Fibroblast of upper back skin (primary cell): Measurements from ENCODE around the gene PCGF5.
"Not testable (repeated sequence)": the region's sequence is repeated elsewhere in the genome, so short reads cannot be mapped to it uniquely, and the experiment has no call there.

Experiments used
- DNase-seq: peaks from one replicate; pipeline ENCODE4 v3.0.0-alpha.2; 2013

The PCGF5 gene

GRCh38 chr10:91287912-91288311, 67.4 kb downstream of the PCGF5 start:
- no peak for DNase-seq

GRCh38 chr10:91289305-91289704, 68.8 kb downstream of the PCGF5 start:
- DNase-seq, result no peak

- DNase-seq, result no peak
Observed at GRCh38 chr10:91290607-91291006, 70.1 kb downstream of the PCGF5 start.

- peak; percentile 53 for DNase-seq
Observed at GRCh38 chr10:91294134-91294906, 73.9 kb downstream of the PCGF5 start.

- DNase-seq, result peak; percentile 49
Observed at GRCh38 chr10:91295346-91295745, 74.9 kb downstream of the PCGF5 start.

- peak; percentile 21 for DNase-seq
Observed at GRCh38 chr10:91296471-91296870, 76.0 kb downstream of the PCGF5 start.

GRCh38 chr10:91298224-91298871, 77.9 kb downstream of the PCGF5 start:
- peak; percentile 82 for DNase-seq

- DNase-seq, result no peak
Observed at GRCh38 chr10:91299999-91300575, 79.6 kb downstream of the PCGF5 start.

GRCh38 chr10:91302946-91303345, 82.5 kb downstream of the PCGF5 start:
- not testable (repeated sequence) for DNase-seq

GRCh38 chr10:91305979-91306378, 85.5 kb downstream of the PCGF5 start:
- DNase-seq, result not testable (repeated sequence)

GRCh38 chr10:91307489-91307888, 87.0 kb downstream of the PCGF5 start:
- DNase-seq, result no peak

GRCh38 chr10:91309711-91310110, 89.2 kb downstream of the PCGF5 start:
- DNase-seq, result no peak

- peak; percentile 65 for DNase-seq
Observed at GRCh38 chr10:91311601-91312381, 91.3 kb downstream of the PCGF5 start.

GRCh38 chr10:91312382-91312733, 91.9 kb downstream of the PCGF5 start:
- no peak for DNase-seq

- DNase-seq, result peak; percentile 70
Observed at GRCh38 chr10:91313796-91314485, 93.5 kb downstream of the PCGF5 start.

- DNase-seq, result no peak
Observed at GRCh38 chr10:91316486-91316885, 96.0 kb downstream of the PCGF5 start.

- peak; percentile 10 for DNase-seq
Observed at GRCh38 chr10:91317541-91317940, 97.1 kb downstream of the PCGF5 start.

- DNase-seq, result no peak
Observed at GRCh38 chr10:91319336-91319735, 98.9 kb downstream of the PCGF5 start.

- DNase-seq, result not testable (repeated sequence)
Observed at GRCh38 chr10:91323293-91323905, 102.9 kb downstream of the PCGF5 start.

GRCh38 chr10:91328320-91328984, 108.0 kb downstream of the PCGF5 start:
- no peak for DNase-seq
